H1 (cell line): ENCODE measurements around the gene FNDC7. TPM values are rescaled to one million over a fixed set of nuclear protein-coding genes. Genes with fewer than 3 reads are reported as not detected.
"Not testable (repeated sequence)": the region's sequence is repeated elsewhere in the genome, so short reads cannot be mapped to it uniquely, and the experiment has no call there.

Experiments
- CTCF ChIA-PET: fragments of 300-600 bp; sonication (Branson Sonifier 250); formaldehyde crosslinking; loops from one replicate; lab custom pipeline; 2021; ENCODE audit not compliant: partially characterized antibody; lab: Charles Lee
- POLR2A ChIA-PET: fragments of 300-600 bp; sonication (Branson Sonifier 250); formaldehyde crosslinking; loops from one replicate; lab custom pipeline; 2021; ENCODE audit warnings: inconsistent platforms; ENCODE audit not compliant: partially characterized antibody; lab: Charles Lee
- DNase-seq, 2 experiments: peaks; one replicate each; pipeline versions ENCODE4 v3.0.0 to v3.0.0-alpha.2; 2010 to 2022; ENCODE audit warnings: low spot score in 2 of 2, low read depth in 1 of 2, mixed read lengths in 1 of 2
- FAIRE-seq: peaks from 2 replicates; lab custom pipeline; 2011; peaks lifted over from hg19 to GRCh38; lab: Jason Lieb, UNC
- H2AFZ ChIP-seq: 2 replicates; pipeline ENCODE4 v1.8.1; 2012; ENCODE audit warnings: low read length, inconsistent platforms
- H2AK5ac ChIP-seq: 2 replicates; pipeline ENCODE4 v1.6.1; 2013; ENCODE audit warnings: low read depth, low read length
- H2BK120ac ChIP-seq: replicated peaks from 2 replicates; pipeline ENCODE3; 2013; ENCODE audit warnings: low read depth, low read length, inconsistent platforms
- H2BK12ac ChIP-seq: 2 replicates; pipeline ENCODE4 v1.6.1; 2013; ENCODE audit warnings: low read depth, low read length
- H2BK15ac ChIP-seq: 2 replicates; pipeline ENCODE4 v1.6.1; 2013; ENCODE audit warnings: low read length
- H2BK20ac ChIP-seq: 2 replicates; pipeline ENCODE4 v1.6.1; 2013; ENCODE audit warnings: low read length
- H2BK5ac ChIP-seq: 2 replicates; pipeline ENCODE4 v1.6.1; 2013; ENCODE audit warnings: low read depth, low read length
- H3K14ac ChIP-seq: 2 replicates; pipeline ENCODE4 v1.6.1; 2013; ENCODE audit warnings: inconsistent platforms; ENCODE audit not compliant: insufficient read length
- H3K18ac ChIP-seq: 2 replicates; pipeline ENCODE4 v1.6.1; 2013; ENCODE audit warnings: low read length; ENCODE audit errors: extremely low read depth
- H3K23ac ChIP-seq: 2 replicates; pipeline ENCODE4 v1.6.1; 2013; ENCODE audit warnings: inconsistent platforms; ENCODE audit not compliant: insufficient read length
- H3K23me2 ChIP-seq: 2 replicates; pipeline ENCODE4 v1.6.1; 2013; ENCODE audit warnings: low read depth, low read length
- H3K27ac ChIP-seq: 2 replicates; pipeline ENCODE4 v1.6.1; 2011; ENCODE audit warnings: low read depth, low read length, inconsistent platforms
- H3K27me3 ChIP-seq, 4 experiments: replicated peaks in 1 of 4; 1 replicate in 1 of 4; 2 replicates in 3 of 4; pipeline versions ENCODE4 v1.6.1 to v1.8.1; 2011 to 2013; ENCODE audit warnings: low read length in 3 of 4, mild to moderate bottlenecking in 3 of 4, inconsistent platforms in 2 of 4, mixed read lengths in 2 of 4, moderate library complexity in 1 of 4; ENCODE audit not compliant: control insufficient read depth in 3 of 4, insufficient read depth in 3 of 4; ENCODE audit errors: extremely low read depth in 1 of 4
- H3K36me3 ChIP-seq, 4 experiments: 2 replicates each; pipeline versions ENCODE4 v1.6.1 to v1.8.1; 2011 to 2013; ENCODE audit warnings: mild to moderate bottlenecking in 4 of 4, low read length in 3 of 4, moderate library complexity in 2 of 4, control low read depth in 1 of 4, inconsistent platforms in 1 of 4; ENCODE audit not compliant: insufficient read depth in 4 of 4, control insufficient read depth in 2 of 4
- H3K4ac ChIP-seq: replicated peaks from 2 replicates; pipeline ENCODE3; 2013; ENCODE audit warnings: low read length, low read depth, mixed read lengths, inconsistent platforms; ENCODE audit not compliant: insufficient read length
- H3K4me1 ChIP-seq, 4 experiments: replicated peaks in 1 of 4; 1 replicate in 1 of 4; 2 replicates in 3 of 4; pipeline versions ENCODE4 v1.6.1 to v1.8.1; 2011 to 2013; ENCODE audit warnings: low read length in 3 of 4, inconsistent platforms in 2 of 4, mixed read lengths in 1 of 4; ENCODE audit not compliant: insufficient read depth in 4 of 4, control insufficient read depth in 3 of 4
- H3K4me2 ChIP-seq, 2 experiments: 2 replicates each; pipeline versions ENCODE4 v1.6.1 to v1.8.1; 2011 to 2013; ENCODE audit warnings: low read depth in 2 of 2, low read length in 2 of 2, control low read depth in 1 of 2, inconsistent platforms in 1 of 2, mild to moderate bottlenecking in 1 of 2; ENCODE audit not compliant: insufficient read depth in 1 of 2
- H3K4me3 ChIP-seq, 4 experiments: fragments of 200-600, 300-600 bp in 1 of 4; sonication (generic), shearing (Covaris generic), sonication (Bioruptor Twin) in 1 of 4; 2 replicates each; pipeline versions ENCODE4 v1.5.1 to v1.8.1; 2011 to 2016; ENCODE audit warnings: low read length in 4 of 4, low read depth in 3 of 4, control low read depth in 2 of 4, inconsistent platforms in 2 of 4, mild to moderate bottlenecking in 2 of 4, mixed read lengths in 1 of 4, moderate library complexity in 1 of 4; ENCODE audit not compliant: insufficient read depth in 2 of 4; ENCODE audit errors: extremely low read depth in 1 of 4
- H3K56ac ChIP-seq: replicated peaks from 2 replicates; pipeline ENCODE3; 2013; ENCODE audit warnings: low read depth, mild to moderate bottlenecking, mixed read lengths, low read length, inconsistent platforms; ENCODE audit not compliant: insufficient read length
- H3K79me1 ChIP-seq: 2 replicates; pipeline ENCODE4 v1.6.1; 2013; ENCODE audit warnings: low read depth, low read length, control low read depth
- H3K79me2 ChIP-seq, 2 experiments: 2 replicates each; pipeline versions ENCODE4 v1.6.1 to v1.8.1; 2012 to 2013; ENCODE audit warnings: low read length in 2 of 2, mild to moderate bottlenecking in 2 of 2, inconsistent platforms in 1 of 2; ENCODE audit not compliant: insufficient read depth in 2 of 2, control insufficient read depth in 1 of 2
- H3K9ac ChIP-seq, 4 experiments: replicated peaks in 1 of 4; 1 replicate in 1 of 4; 2 replicates in 3 of 4; pipeline versions ENCODE4 v1.6.1 to v1.8.1; 2011 to 2013; ENCODE audit warnings: low read depth in 3 of 4, low read length in 3 of 4, control low read depth in 2 of 4, mild to moderate bottlenecking in 2 of 4, moderate library complexity in 2 of 4, inconsistent platforms in 1 of 4; ENCODE audit errors: extremely low read depth in 1 of 4
- H3K9me3 ChIP-seq, 2 experiments: 2 replicates each; pipeline versions ENCODE4 v1.6.1 to v1.8.1; 2012 to 2013; ENCODE audit warnings: mild to moderate bottlenecking in 2 of 2, moderate library complexity in 2 of 2, control low read depth in 1 of 2, inconsistent platforms in 1 of 2, low read depth in 1 of 2, low read length in 1 of 2, mixed read lengths in 1 of 2; ENCODE audit not compliant: insufficient read depth in 2 of 2
- H4K20me1 ChIP-seq, 2 experiments: replicated peaks in 1 of 2; 2 replicates each; pipeline versions ENCODE3 to v1.8.1; 2011 to 2013; ENCODE audit warnings: inconsistent platforms in 2 of 2, low read length in 2 of 2, mild to moderate bottlenecking in 1 of 2; ENCODE audit not compliant: insufficient read depth in 2 of 2, control insufficient read depth in 1 of 2
- H4K5ac ChIP-seq: 2 replicates; pipeline ENCODE4 v1.6.1; 2013; ENCODE audit warnings: low read length, low read depth, mixed read lengths, inconsistent platforms; ENCODE audit not compliant: insufficient read length
- H4K8ac ChIP-seq: 2 replicates; pipeline ENCODE4 v1.8.0; 2013; ENCODE audit warnings: mild to moderate bottlenecking, moderate library complexity, low read length, inconsistent platforms; ENCODE audit not compliant: insufficient read depth; ENCODE audit errors: extremely low read depth
- H4K91ac ChIP-seq: replicated peaks from 2 replicates; pipeline ENCODE3; 2013; ENCODE audit warnings: low read length, mixed read lengths, inconsistent platforms; ENCODE audit not compliant: insufficient read length
- SRF ChIP-seq: IDR thresholded peaks from 2 replicates; pipeline ENCODE4 v1.6.1; 2011; ENCODE audit warnings: mild to moderate bottlenecking, low read depth, low read length, moderate library complexity
- TAF1 ChIP-seq: IDR thresholded peaks from 2 replicates; pipeline ENCODE4 v1.6.1; 2011; ENCODE audit warnings: mild to moderate bottlenecking, low read depth, low read length
- WGBS, 2 experiments: shearing (Covaris generic) in 1 of 2; methylation state at CpG; one replicate each; pipeline versions ENCODE4 v1.1.6 to v1.1.7; 2013 to 2015; ENCODE audit warnings: low lambda C conversion rate in 2 of 2, mixed read lengths in 2 of 2, inconsistent platforms in 1 of 2, low coverage in 1 of 2, missing lambda C conversion rate in 1 of 2; ENCODE audit not compliant: insufficient replicate concordance in 2 of 2, insufficient coverage in 1 of 2, insufficient read length in 1 of 2; ENCODE audit errors: extremely low coverage in 1 of 2, missing lambda C conversion rate in 1 of 2; 5-methylcytosine and 5-hydroxymethylcytosine counted together
- polyA plus RNA-seq, 7 experiments: library from polyadenylated mRNA; depleted of rRNA in 3 of 7; stranded (reverse) in 5 of 7; unstranded in 2 of 7; fragments of >200 nt in 5 of 7; fragments of 200-250 nt in 2 of 7; gene quantifications; 1 replicate in 5 of 7; 2 replicates in 1 of 7; 4 replicates in 1 of 7; pipeline versions ENCODE4 v1.2.1 to v1.2.3, GENCODE V29; 2011 to 2013; ENCODE audit warnings: missing spikeins in 2 of 7, mixed read lengths in 2 of 7
- total RNA-seq: library from RNA; stranded (reverse); fragmentation: NEBNext Ultra II Directional; extraction: Animal tissue kit (Norgen Biotek cat#: 25700); gene quantifications from 2 replicates; pipeline ENCODE4 v1.2.1, GENCODE V29; 2021

FNDC7 gene
- total and polyA plus RNA-seq, 2 of the 8 experiments (the other 6 are each of a cell fraction or from before 2014, with no cell fraction given), result 0.13 to 0.20 TPM

- TF ChIP-seq SRF (peak; percentile 86; the same call in 1 of the 2 replicates), TAF1 (peak; percentile 25; the same call in 1 of the 2 replicates)
- H3K9ac ChIP-seq, H2BK15ac ChIP-seq, H3K23ac ChIP-seq, H3K14ac ChIP-seq, H4K5ac ChIP-seq, H2BK12ac ChIP-seq, H2BK5ac ChIP-seq, H3K4ac ChIP-seq, H2BK20ac ChIP-seq, H2AK5ac ChIP-seq, H3K18ac ChIP-seq, H2AFZ ChIP-seq, H3K9me3 ChIP-seq, H3K23me2 ChIP-seq, H3K4me2 ChIP-seq, H4K8ac ChIP-seq, H3K79me2 ChIP-seq, H4K91ac ChIP-seq, H3K36me3 ChIP-seq, H2BK120ac ChIP-seq, DNase-seq, H3K4me3 ChIP-seq, H3K27me3 ChIP-seq, H3K56ac ChIP-seq, H3K79me1 ChIP-seq, FAIRE-seq, H4K20me1 ChIP-seq: not testable (repeated sequence)
- ChIA-PET POLR2A (interaction anchor here (1.3 to 6.0 kb wide), 8 partner anchors 9 to 31 kb away, joined by 3 to 74 read pairs (median 7); partner anchors contain the start of genes FNDC7, HENMT1 and PRPF38B), CTCF (interaction anchor here (0.6 kb wide), 1 partner anchor 1339 kb away, joined by 3 read pairs; no protein-coding TSS in a partner anchor)
- 81% methylated on average over 4 of the region's 4 CpGs; no CpG with 5 or more reads in 1 of the 2 experiments for WGBS, 2 experiments
- H3K27ac ChIP-seq, result 0 out of 2 replicates have a peak overlapping the region, but pooled peaks have one; percentile 27
- peaks cover 2 to 11% (median 5%) of the 10 kb centered on the region in 4 experiments; a peak in 4 of 7 replicates for H3K4me1 ChIP-seq
Measured at GRCh38 chr1:108681701-108682100, 31.0 kb upstream of the FNDC7 start.
